NCI-H774 (cell line): ENCODE data around the gene LLGL1.

Experiments
- DNase-seq: peaks from one replicate; lab custom pipeline; 2025; lab: John Stamatoyannopoulos, UW

Gene LLGL1

GRCh38 chr17:18253187-18253884, 27.9 kb downstream of the LLGL1 start:
- DNase-seq = no peak

- no peak for DNase-seq
Observed at GRCh38 chr17:18253947-18254821, 28.7 kb downstream of the LLGL1 start.

- no peak for DNase-seq
Observed at GRCh38 chr17:18254888-18255649, 29.6 kb downstream of the LLGL1 start.

- no peak for DNase-seq
Observed at GRCh38 chr17:18256351-18256750, 30.9 kb downstream of the LLGL1 start.

GRCh38 chr17:18256776-18257175, 31.3 kb downstream of the LLGL1 start:
- no peak for DNase-seq

- no peak for DNase-seq
Observed at GRCh38 chr17:18257268-18257981, 32.0 kb downstream of the LLGL1 start.

- no peak for DNase-seq
Observed at GRCh38 chr17:18257982-18258355, 32.5 kb downstream of the LLGL1 start.

GRCh38 chr17:18258356-18259038, 33.1 kb downstream of the LLGL1 start, which contains the start of gene FLII:
FLII (minus strand) TSS chr17:18258738; CDS start chr17:18258690, 48 bp downstream.
- peak; percentile 1 for DNase-seq

- DNase-seq = no peak
Observed at GRCh38 chr17:18259621-18260331, 34.3 kb downstream of the LLGL1 start.

- DNase-seq = peak; percentile 76
Observed at GRCh38 chr17:18260332-18261145, 35.1 kb downstream of the LLGL1 start, which contains the start of gene MIEF2. MIEF2 (plus strand) TSS chr17:18260662; CDS start chr17:18262721, 2,059 bp downstream.

- DNase-seq = no peak
Observed at GRCh38 chr17:18261146-18261515, 35.7 kb downstream of the LLGL1 start.

GRCh38 chr17:18261659-18262058, 36.2 kb downstream of the LLGL1 start:
- DNase-seq = no peak

- DNase-seq = no peak
Observed at GRCh38 chr17:18262111-18262510, 36.7 kb downstream of the LLGL1 start.

- no peak for DNase-seq
Observed at GRCh38 chr17:18262641-18263040, 37.2 kb downstream of the LLGL1 start.

GRCh38 chr17:18263885-18264682, 38.6 kb downstream of the LLGL1 start:
- DNase-seq = no peak

GRCh38 chr17:18267366-18267765, 41.9 kb downstream of the LLGL1 start:
- no peak for DNase-seq

- DNase-seq = no peak
Observed at GRCh38 chr17:18267927-18268711, 42.7 kb downstream of the LLGL1 start.
